Measurements from ENCODE around the gene RBX1.

Gene RBX1

DNA sequence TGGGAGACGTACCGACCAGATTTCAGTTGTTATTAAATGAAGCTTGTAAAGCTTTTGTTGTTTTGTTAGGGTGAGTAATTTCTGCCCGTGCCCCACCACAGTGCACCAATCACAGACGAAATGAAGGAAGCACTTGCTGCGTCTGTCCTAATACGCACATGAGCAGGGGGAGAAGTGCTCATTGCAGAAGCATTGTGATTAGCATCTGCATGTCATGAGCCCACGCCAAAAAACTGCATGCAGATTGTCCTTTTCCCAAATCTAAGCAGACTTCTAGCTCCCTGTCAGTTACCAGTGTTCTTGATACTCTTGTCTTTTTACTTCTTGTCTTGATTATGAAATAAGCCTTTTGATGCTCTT lies 15.5 kb downstream of the RBX1 start:
- H3F3A ChIP-seq (ENCODE audit: low read depth), result no peaks in the 10 kb centered on the region
- H3K4me3 ChIP-seq (ENCODE audit: low read length, poor library complexity, severe bottlenecking), result no peak overlapping the region
- H3K4me2 ChIP-seq (ENCODE audit: low read depth, low read length, poor library complexity, severe bottlenecking), result no peak overlapping the region
- H3K4me1 ChIP-seq (ENCODE audit: insufficient read depth, low read length, poor library complexity, severe bottlenecking), result no peaks in the 10 kb centered on the region
- TF ChIP-seq EZH2phosphoT487 (IDR thresholded peaks at IDR 0.05; ENCODE audit: borderline replicate concordance), result no peak
- TF ChIP-seq, protein P1, sequence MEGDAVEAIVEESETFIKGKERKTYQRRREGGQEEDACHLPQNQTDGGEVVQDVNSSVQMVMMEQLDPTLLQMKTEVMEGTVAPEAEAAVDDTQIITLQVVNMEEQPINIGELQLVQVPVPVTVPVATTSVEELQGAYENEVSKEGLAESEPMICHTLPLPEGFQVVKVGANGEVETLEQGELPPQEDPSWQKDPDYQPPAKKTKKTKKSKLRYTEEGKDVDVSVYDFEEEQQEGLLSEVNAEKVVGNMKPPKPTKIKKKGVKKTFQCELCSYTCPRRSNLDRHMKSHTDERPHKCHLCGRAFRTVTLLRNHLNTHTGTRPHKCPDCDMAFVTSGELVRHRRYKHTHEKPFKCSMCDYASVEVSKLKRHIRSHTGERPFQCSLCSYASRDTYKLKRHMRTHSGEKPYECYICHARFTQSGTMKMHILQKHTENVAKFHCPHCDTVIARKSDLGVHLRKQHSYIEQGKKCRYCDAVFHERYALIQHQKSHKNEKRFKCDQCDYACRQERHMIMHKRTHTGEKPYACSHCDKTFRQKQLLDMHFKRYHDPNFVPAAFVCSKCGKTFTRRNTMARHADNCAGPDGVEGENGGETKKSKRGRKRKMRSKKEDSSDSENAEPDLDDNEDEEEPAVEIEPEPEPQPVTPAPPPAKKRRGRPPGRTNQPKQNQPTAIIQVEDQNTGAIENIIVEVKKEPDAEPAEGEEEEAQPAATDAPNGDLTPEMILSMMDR (conservative IDR thresholded peaks at IDR 0.05; ENCODE audit: low read length), result no peak
- no peaks in the 10 kb centered on the region for H4K20me1 ChIP-seq (ENCODE audit: insufficient read depth, low read length, poor library complexity, severe bottlenecking)
- peaks cover 63% of the 10 kb centered on the region; the same call in 1 of the 2 replicates for H3K36me3 ChIP-seq (ENCODE audit: insufficient read depth, low read length)
- H3K9me2 ChIP-seq (replicated peaks; ENCODE audit: low read depth, low read length), result no peaks in the 10 kb centered on the region
- H2AFZ ChIP-seq (ENCODE audit: low read length), result no peak overlapping the region
- peaks cover 5% of the 10 kb centered on the region; the same call in 1 of the 2 replicates for H3K79me2 ChIP-seq (ENCODE audit: insufficient read depth, low read length)
- H3K9me3 ChIP-seq (ENCODE audit: insufficient read depth, low read depth, low read length), result no peaks in the 10 kb centered on the region
- H3K9ac ChIP-seq (ENCODE audit: low read depth, low read length, poor library complexity, severe bottlenecking), result no peak overlapping the region
- H3K27me3 ChIP-seq (ENCODE audit: insufficient read depth, low read length, poor library complexity, severe bottlenecking), result no peaks in the 10 kb centered on the region

DNA sequence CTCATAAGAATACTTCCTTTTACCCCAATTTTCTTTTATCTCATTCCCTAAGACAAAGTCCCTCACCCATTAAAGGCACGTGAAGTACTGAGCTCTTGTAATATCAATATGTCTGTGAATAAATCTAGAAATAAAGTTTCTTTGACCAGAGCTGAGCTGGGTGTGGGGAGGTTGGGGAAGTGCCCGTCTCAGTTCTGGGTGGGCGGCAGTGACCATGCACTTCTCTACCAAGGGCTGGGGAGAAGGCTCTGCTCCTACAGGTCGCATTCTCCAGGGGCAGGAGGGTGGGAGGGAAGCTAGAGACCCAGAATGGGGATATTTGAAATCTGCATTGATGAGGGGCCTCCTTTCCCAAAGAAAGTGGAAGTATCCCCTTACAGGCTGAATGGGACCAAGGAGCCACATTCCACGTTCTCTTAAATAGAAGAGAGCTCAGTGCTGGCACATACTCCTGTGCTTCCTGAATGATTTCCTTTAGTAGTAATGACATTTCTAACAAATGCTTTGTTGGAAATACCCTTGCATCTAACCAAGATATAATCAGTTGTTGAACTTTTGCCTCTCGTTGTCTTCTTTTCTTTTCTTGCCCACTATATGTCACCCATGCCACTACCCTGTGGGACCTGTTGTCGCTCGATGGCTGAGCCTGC lies 16.1 kb downstream of the RBX1 start:
- H3K27me3 ChIP-seq (ENCODE audit: insufficient read depth, low read length, poor library complexity, severe bottlenecking), result no peaks in the 10 kb centered on the region
- no peak overlapping the region for H3K9ac ChIP-seq (ENCODE audit: low read depth, low read length, poor library complexity, severe bottlenecking)
- H3K9me2 ChIP-seq (replicated peaks; ENCODE audit: low read depth, low read length), result no peaks in the 10 kb centered on the region
- no peaks in the 10 kb centered on the region for H3K4me1 ChIP-seq (ENCODE audit: insufficient read depth, low read length, poor library complexity, severe bottlenecking)
- TF ChIP-seq, protein P1 (conservative IDR thresholded peaks at IDR 0.05; ENCODE audit: low read length), result no peak
- TF ChIP-seq EZH2phosphoT487 (IDR thresholded peaks at IDR 0.05; ENCODE audit: borderline replicate concordance), result no peak
- no peak overlapping the region for H3K4me3 ChIP-seq (ENCODE audit: low read length, poor library complexity, severe bottlenecking)
- no peaks in the 10 kb centered on the region for H3F3A ChIP-seq (ENCODE audit: low read depth)
- H3K9me3 ChIP-seq (ENCODE audit: insufficient read depth, low read depth, low read length), result no peaks in the 10 kb centered on the region
- no peak overlapping the region for H3K4me2 ChIP-seq (ENCODE audit: low read depth, low read length, poor library complexity, severe bottlenecking)
- no peaks in the 10 kb centered on the region for H4K20me1 ChIP-seq (ENCODE audit: insufficient read depth, low read length, poor library complexity, severe bottlenecking)
- H2AFZ ChIP-seq (ENCODE audit: low read length), result no peak overlapping the region
- peaks cover 64% of the 10 kb centered on the region; the same call in 1 of the 2 replicates for H3K36me3 ChIP-seq (ENCODE audit: insufficient read depth, low read length)
- H3K79me2 ChIP-seq (ENCODE audit: insufficient read depth, low read length), result no peaks in the 10 kb centered on the region; the same call in 1 of the 2 replicates

DNA sequence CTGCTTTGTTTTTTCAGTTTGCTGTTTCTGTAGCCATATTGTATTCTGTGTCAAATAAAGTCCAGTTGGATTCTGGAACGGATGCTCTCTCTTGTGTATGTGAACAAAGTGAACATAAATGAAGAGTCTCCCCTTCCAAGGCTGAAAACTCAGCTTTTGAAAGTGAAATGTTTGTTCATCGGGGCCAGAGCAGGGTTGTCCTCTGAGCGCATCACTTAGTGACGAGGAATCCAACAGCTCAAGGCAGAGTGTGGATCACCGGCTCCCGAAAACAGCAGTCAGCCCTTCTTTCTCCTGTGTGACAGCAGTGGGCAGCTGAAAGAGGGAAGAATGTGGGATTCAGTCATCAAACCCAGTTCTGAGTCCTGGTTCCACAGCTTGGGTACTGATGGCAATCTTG lies 21.4 kb downstream of the RBX1 start:
- H3K9ac ChIP-seq (ENCODE audit: low read depth, low read length, poor library complexity, severe bottlenecking), result no peak overlapping the region

More for the DNA sequence above, 21.4 kb downstream of the RBX1 start:
- no peaks in the 10 kb centered on the region for H3K9me2 ChIP-seq (replicated peaks; ENCODE audit: low read depth, low read length)
- H3K4me3 ChIP-seq (ENCODE audit: low read length, poor library complexity, severe bottlenecking), result no peak overlapping the region
- H2AFZ ChIP-seq (ENCODE audit: low read length), result no peak overlapping the region
- H3F3A ChIP-seq (ENCODE audit: low read depth), result no peaks in the 10 kb centered on the region
- TF ChIP-seq, protein P1 (conservative IDR thresholded peaks at IDR 0.05; ENCODE audit: low read length), result no peak
- no peak for TF ChIP-seq EZH2phosphoT487 (IDR thresholded peaks at IDR 0.05; ENCODE audit: borderline replicate concordance)
- no peaks in the 10 kb centered on the region for H3K9me3 ChIP-seq (ENCODE audit: insufficient read depth, low read depth, low read length)
- no peak overlapping the region for H3K4me2 ChIP-seq (ENCODE audit: low read depth, low read length, poor library complexity, severe bottlenecking)
- no peaks in the 10 kb centered on the region for H3K4me1 ChIP-seq (ENCODE audit: insufficient read depth, low read length, poor library complexity, severe bottlenecking)
- no peaks in the 10 kb centered on the region for H4K20me1 ChIP-seq (ENCODE audit: insufficient read depth, low read length, poor library complexity, severe bottlenecking)
- H3K36me3 ChIP-seq (ENCODE audit: insufficient read depth, low read length), result peaks cover 42% of the 10 kb centered on the region; the same call in 1 of the 2 replicates
- H3K27me3 ChIP-seq (ENCODE audit: insufficient read depth, low read length, poor library complexity, severe bottlenecking), result no peaks in the 10 kb centered on the region
- H3K79me2 ChIP-seq (ENCODE audit: insufficient read depth, low read length), result no peaks in the 10 kb centered on the region
